A549 (cell line): ENCODE measurements around the gene LIPI. TPM values are rescaled to one million over a fixed set of nuclear protein-coding genes. Genes with fewer than 3 reads are reported as not detected.

ENCODE experiments used
- ATAC-seq, 2 experiments: fragments of 200-7000 bp in 1 of 2; fragments of >200 bp in 1 of 2; cut with Nextera tagmentation in 1 of 2; cut with Tn5 transposase in 1 of 2; 3 replicates each; pipeline versions ENCODE4 v1.8.0 to v1.9.1; 2018 to 2020; ENCODE audit warnings: mild to moderate bottlenecking in 1 of 2, moderate library complexity in 1 of 2
- CTCF ChIA-PET: fragments of 300-600 bp; sonication (Branson Sonifier 250); formaldehyde crosslinking; extraction: SDS; loops from one replicate; lab custom pipeline; 2021; ENCODE audit warnings: antibody characterized with exemption, inconsistent platforms; lab: Yijun Ruan, JAX
- POLR2A ChIA-PET: fragments of 350-600 bp; formaldehyde crosslinking; extraction: SDS; loops from one replicate; lab custom pipeline; 2021; ENCODE audit warnings: antibody characterized with exemption, inconsistent platforms; lab: Yijun Ruan, JAX
- DNase-seq, 2 experiments: peaks; one replicate each; pipeline versions ENCODE4 v3.0.0 to v3.0.0-alpha.2; 2011 to 2016; ENCODE audit warnings: low read depth in 1 of 2, low spot score in 1 of 2
- FAIRE-seq: peaks from 2 replicates; lab custom pipeline; 2011; peaks lifted over from hg19 to GRCh38; lab: Jason Lieb, UNC
- H3K27ac ChIP-seq, 2 experiments: fragments of >200 bp; sonication (Bioruptor Twin); formaldehyde crosslinking; 3 replicates each; pipeline ENCODE4 v1.5.1; 2016 to 2017
- H3K4me1 ChIP-seq: fragments of >200 bp; sonication (Bioruptor Twin); formaldehyde crosslinking; 3 replicates; pipeline ENCODE4 v1.6.1; 2016
- H3K4me2 ChIP-seq: fragments of >200 bp; sonication (Bioruptor Twin); formaldehyde crosslinking; 3 replicates; pipeline ENCODE4 v1.6.1; 2016
- H3K4me3 ChIP-seq: fragments of >200 bp; sonication (Bioruptor Twin); formaldehyde crosslinking; 3 replicates; pipeline ENCODE4 v1.5.1; 2016
- H3K9me3 ChIP-seq: fragments of >200 bp; sonication (Bioruptor Twin); formaldehyde crosslinking; 3 replicates; pipeline ENCODE4 v1.6.1; 2016
- CBX8 ChIP-seq: fragments of 200-600 bp; sonication (generic); IDR thresholded peaks from 2 replicates; pipeline ENCODE4 v1.6.1; 2016
- CEBPB ChIP-seq, 2 experiments: fragments of >200 bp in 1 of 2; sonication (Bioruptor Twin) in 1 of 2; formaldehyde crosslinking in 1 of 2; IDR thresholded peaks; 2 replicates each; pipeline ENCODE4 v1.6.1; 2012 to 2016
- JUN ChIP-seq, 2 experiments: fragments of >200 bp; sonication (Bioruptor Twin); formaldehyde crosslinking; IDR thresholded peaks; 2 replicates in 1 of 2; 3 replicates in 1 of 2; pipeline ENCODE4 v1.6.1; 2016 to 2017
- NR3C1 ChIP-seq: fragments of >200 bp; sonication (Bioruptor Twin); formaldehyde crosslinking; IDR thresholded peaks from 3 replicates; pipeline ENCODE4 v1.6.1; 2017
- POLR2A ChIP-seq: IDR thresholded peaks from 2 replicates; pipeline ENCODE4 v1.6.1; 2012; ENCODE audit warnings: mild to moderate bottlenecking, low read length
- POLR2AphosphoS2 ChIP-seq: conservative IDR thresholded peaks from 2 replicates; pipeline ENCODE4 v1.6.1; 2012; ENCODE audit warnings: low read length, improper control_type of control experiment, inconsistent platforms
- RCOR1 ChIP-seq: fragments of 150-350 bp; IDR thresholded peaks from 2 replicates; pipeline ENCODE4 v1.6.1; 2014; ENCODE audit warnings: antibody characterized with exemption, low read length, low read depth
- USF2 ChIP-seq: fragments of 450-650 bp; IDR thresholded peaks from 2 replicates; pipeline ENCODE4 v1.6.1; 2014; ENCODE audit warnings: antibody characterized with exemption
- WGBS: methylation state at CpG from one replicate; pipeline ENCODE4 v1.1.6; 2017; ENCODE audit errors: missing lambda C conversion rate; 5-methylcytosine and 5-hydroxymethylcytosine counted together
- polyA plus RNA-seq, 4 experiments: library from polyadenylated mRNA; depleted of rRNA in 3 of 4; stranded (reverse); fragments of >200 nt; fragmentation: RNase III in 1 of 4; extraction: RNeasy Plus Mini Kit Qiagen cat#74134 plus additional on column Dnase treatment in 1 of 4; gene quantifications; 2 replicates in 3 of 4; 3 replicates in 1 of 4; pipeline ENCODE4 v1.2.3, GENCODE V29; 2011 to 2017
- TF ChIP-seq, protein P1 (sequence below): fragments of >200 bp; sonication (Bioruptor Twin); formaldehyde crosslinking; IDR thresholded peaks from 3 replicates; pipeline ENCODE4 v1.6.1; 2016
- TF ChIP-seq, protein P2 (sequence below): IDR thresholded peaks from 2 replicates; pipeline ENCODE4 v1.6.1; 2012; ENCODE audit warnings: low read depth, borderline replicate concordance
- TF ChIP-seq, protein P3 (sequence below): fragments of 200-600 bp; sonication (generic); IDR thresholded peaks from 2 replicates; pipeline ENCODE4 v1.6.1; 2016; ENCODE audit warnings: antibody characterized with exemption, mild to moderate bottlenecking, moderate library complexity

The LIPI gene
- polyA plus RNA-seq, 2 of the 4 experiments (the other 2 are of a cell fraction) = not detected

DNA sequence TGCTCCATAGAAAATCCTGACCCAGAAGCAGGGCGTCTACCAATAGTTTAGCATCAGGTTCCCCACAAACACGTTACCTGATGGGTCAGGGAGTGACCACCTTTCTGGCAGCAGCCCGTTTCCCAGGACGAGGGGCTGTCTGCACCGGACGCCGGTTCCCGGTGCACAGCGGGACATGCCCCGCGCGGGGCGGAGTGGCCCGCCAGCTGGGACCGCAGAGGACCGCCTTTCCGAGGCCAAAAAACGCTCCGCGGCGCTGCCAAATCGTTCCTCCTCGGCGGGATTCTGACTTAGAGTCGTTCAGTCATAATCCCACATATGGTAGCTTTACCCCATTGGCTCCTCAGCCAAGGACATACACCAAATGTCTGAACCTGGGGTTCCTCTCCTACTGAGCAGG lies 126.1 kb downstream of the LIPI start (continued):
- no peak for TF ChIP-seq USF2

GRCh38 chr21:14084068-14084501 lies 126.7 kb downstream of the LIPI start:
- WGBS = 96% methylated on average over 28 of the region's 35 CpGs

DNA sequence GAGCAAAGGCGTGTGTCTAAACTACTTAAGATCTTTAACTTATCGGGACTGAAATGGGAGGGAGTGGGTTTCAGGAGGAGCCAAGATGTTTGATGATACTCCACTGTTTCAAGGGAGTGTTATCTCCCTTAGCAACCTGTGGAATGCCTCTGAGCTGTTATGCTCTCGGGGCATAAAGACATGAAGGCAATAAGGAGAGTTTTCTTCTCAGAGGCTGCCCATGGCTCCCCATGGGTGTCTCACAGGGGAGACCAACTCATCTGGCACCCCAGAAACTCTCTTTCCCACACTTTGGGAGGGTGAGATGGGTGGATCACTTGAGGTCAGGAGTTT lies 130.0 kb downstream of the LIPI start:
- CTCF ChIA-PET = no interaction called here
- DNase-seq (no peak), FAIRE-seq (no peak)

More at GRCh38 chr21:14084068-14084501, 126.7 kb downstream of the LIPI start:
- Histone ChIP-seq H3K4me1 (no peaks in the 10 kb centered on the region), H3K4me3 (no peak overlapping the region), H3K27ac (no peak overlapping the region), H3K9me3 (no peaks in the 10 kb centered on the region), H3K4me2 (no peak overlapping the region)
- POLR2A ChIA-PET = no interaction called here
- no peak for TF ChIP-seq POLR2A
- TF ChIP-seq, protein P1, sequence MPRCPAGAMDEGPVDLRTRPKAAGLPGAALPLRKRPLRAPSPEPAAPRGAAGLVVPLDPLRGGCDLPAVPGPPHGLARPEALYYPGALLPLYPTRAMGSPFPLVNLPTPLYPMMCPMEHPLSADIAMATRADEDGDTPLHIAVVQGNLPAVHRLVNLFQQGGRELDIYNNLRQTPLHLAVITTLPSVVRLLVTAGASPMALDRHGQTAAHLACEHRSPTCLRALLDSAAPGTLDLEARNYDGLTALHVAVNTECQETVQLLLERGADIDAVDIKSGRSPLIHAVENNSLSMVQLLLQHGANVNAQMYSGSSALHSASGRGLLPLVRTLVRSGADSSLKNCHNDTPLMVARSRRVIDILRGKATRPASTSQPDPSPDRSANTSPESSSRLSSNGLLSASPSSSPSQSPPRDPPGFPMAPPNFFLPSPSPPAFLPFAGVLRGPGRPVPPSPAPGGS = no peak
- DNase-seq (no peak), ATAC-seq (no peak), FAIRE-seq (no peak)
- CTCF ChIA-PET = no interaction called here

GRCh38 chr21:14080040-14080763 lies 130.6 kb downstream of the LIPI start:
- FAIRE-seq (no peak), DNase-seq (no peak), ATAC-seq (no peak)
- Histone ChIP-seq H3K4me1 (no peaks in the 10 kb centered on the region), H3K4me2 (no peak overlapping the region), H3K4me3 (no peak overlapping the region), H3K27ac (no peak overlapping the region), H3K9me3 (no peaks in the 10 kb centered on the region)
- ChIA-PET POLR2A (no interaction called here), CTCF (no interaction called here)
- WGBS = 86% methylated on average over 18 of the region's 26 CpGs
- TF ChIP-seq, protein P2, sequence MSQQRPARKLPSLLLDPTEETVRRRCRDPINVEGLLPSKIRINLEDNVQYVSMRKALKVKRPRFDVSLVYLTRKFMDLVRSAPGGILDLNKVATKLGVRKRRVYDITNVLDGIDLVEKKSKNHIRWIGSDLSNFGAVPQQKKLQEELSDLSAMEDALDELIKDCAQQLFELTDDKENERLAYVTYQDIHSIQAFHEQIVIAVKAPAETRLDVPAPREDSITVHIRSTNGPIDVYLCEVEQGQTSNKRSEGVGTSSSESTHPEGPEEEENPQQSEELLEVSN = no peak
- TF ChIP-seq CBX8 (no peak), CEBPB (IDR thresholded peaks at IDR 0.05) (no peak), NR3C1 (no peak)

More for the DNA sequence above, 130.0 kb downstream of the LIPI start:
- no peaks in the 10 kb centered on the region for H3K9me3 ChIP-seq
- POLR2A ChIA-PET = no interaction called here
- ATAC-seq = no peak
- no peak overlapping the region for H3K4me3 ChIP-seq
- no peak for TF ChIP-seq RCOR1
- TF ChIP-seq, protein P3, sequence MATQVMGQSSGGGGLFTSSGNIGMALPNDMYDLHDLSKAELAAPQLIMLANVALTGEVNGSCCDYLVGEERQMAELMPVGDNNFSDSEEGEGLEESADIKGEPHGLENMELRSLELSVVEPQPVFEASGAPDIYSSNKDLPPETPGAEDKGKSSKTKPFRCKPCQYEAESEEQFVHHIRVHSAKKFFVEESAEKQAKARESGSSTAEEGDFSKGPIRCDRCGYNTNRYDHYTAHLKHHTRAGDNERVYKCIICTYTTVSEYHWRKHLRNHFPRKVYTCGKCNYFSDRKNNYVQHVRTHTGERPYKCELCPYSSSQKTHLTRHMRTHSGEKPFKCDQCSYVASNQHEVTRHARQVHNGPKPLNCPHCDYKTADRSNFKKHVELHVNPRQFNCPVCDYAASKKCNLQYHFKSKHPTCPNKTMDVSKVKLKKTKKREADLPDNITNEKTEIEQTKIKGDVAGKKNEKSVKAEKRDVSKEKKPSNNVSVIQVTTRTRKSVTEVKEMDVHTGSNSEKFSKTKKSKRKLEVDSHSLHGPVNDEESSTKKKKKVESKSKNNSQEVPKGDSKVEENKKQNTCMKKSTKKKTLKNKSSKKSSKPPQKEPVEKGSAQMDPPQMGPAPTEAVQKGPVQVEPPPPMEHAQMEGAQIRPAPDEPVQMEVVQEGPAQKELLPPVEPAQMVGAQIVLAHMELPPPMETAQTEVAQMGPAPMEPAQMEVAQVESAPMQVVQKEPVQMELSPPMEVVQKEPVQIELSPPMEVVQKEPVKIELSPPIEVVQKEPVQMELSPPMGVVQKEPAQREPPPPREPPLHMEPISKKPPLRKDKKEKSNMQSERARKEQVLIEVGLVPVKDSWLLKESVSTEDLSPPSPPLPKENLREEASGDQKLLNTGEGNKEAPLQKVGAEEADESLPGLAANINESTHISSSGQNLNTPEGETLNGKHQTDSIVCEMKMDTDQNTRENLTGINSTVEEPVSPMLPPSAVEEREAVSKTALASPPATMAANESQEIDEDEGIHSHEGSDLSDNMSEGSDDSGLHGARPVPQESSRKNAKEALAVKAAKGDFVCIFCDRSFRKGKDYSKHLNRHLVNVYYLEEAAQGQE = no peak
- TF ChIP-seq JUN (IDR thresholded peaks at IDR 0.05) = no peak
- no peak for TF ChIP-seq CEBPB (IDR thresholded peaks at IDR 0.05)
- no peak for TF ChIP-seq POLR2AphosphoS2
- TF ChIP-seq, all 56 proteins: peak for 0
- no peak overlapping the region for H3K27ac ChIP-seq
- H3K4me1 ChIP-seq = no peaks in the 10 kb centered on the region
- WGBS = 73% methylated on average over 3 of the region's 3 CpGs
- H3K4me2 ChIP-seq = no peak overlapping the region
